Calu3 (cell line): Measurements from ENCODE around the gene MACROD2. TPM values are rescaled to one million over a fixed set of nuclear protein-coding genes. Genes with fewer than 3 reads are reported as not detected.

Experiments
- BruUV-seq: library from RNA; stranded (reverse); fragments of 400-500 nt; replicated peaks from 2 replicates; lab custom pipeline; 2021; lab: Mats Ljungman, UMichigan
- CTCF ChIA-PET: fragments of 300-600 bp; sonication (Branson Sonifier 250); formaldehyde crosslinking; loops from one replicate; lab custom pipeline; 2022; ENCODE audit warnings: antibody characterized with exemption; lab: Charles Lee
- DNase-seq: peaks from one replicate; pipeline ENCODE4 v3.0.0; 2022
- H3K27ac Mint-ChIP-seq: one replicate; pipeline ENCODE4 v1.8.0; 2022; ENCODE audit warnings: mixed read lengths; ENCODE audit not compliant: unreplicated experiment
- H3K27me3 Mint-ChIP-seq: one replicate; pipeline ENCODE4 v1.8.0; 2022; ENCODE audit warnings: mixed read lengths; ENCODE audit not compliant: unreplicated experiment
- H3K36me3 Mint-ChIP-seq: one replicate; pipeline ENCODE4 v1.8.0; 2022; ENCODE audit warnings: mild to moderate bottlenecking, moderate library complexity, mixed read lengths; ENCODE audit not compliant: insufficient read depth, unreplicated experiment
- H3K4me1 Mint-ChIP-seq: one replicate; pipeline ENCODE4 v1.8.0; 2022; ENCODE audit warnings: mild to moderate bottlenecking, low read depth, mixed read lengths; ENCODE audit not compliant: unreplicated experiment
- H3K4me3 Mint-ChIP-seq: one replicate; pipeline ENCODE4 v1.8.0; 2022; ENCODE audit warnings: mild to moderate bottlenecking, low read depth, moderate library complexity, mixed read lengths; ENCODE audit not compliant: unreplicated experiment
- H3K9me3 Mint-ChIP-seq: one replicate; pipeline ENCODE4 v1.8.0; 2022; ENCODE audit warnings: low read depth, mixed read lengths; ENCODE audit not compliant: unreplicated experiment
- CTCF ChIP-seq: fragments of 200-600 bp; IDR thresholded peaks from one replicate; pipeline ENCODE4 v1.8.0; 2022; ENCODE audit warnings: antibody characterized with exemption; ENCODE audit not compliant: unreplicated experiment
- intact Hi-C: fragments of 100-400 bp; cut with micrococcal nuclease; formaldehyde crosslinking; loops from one replicate; pipeline ENCODE4 v1.10.0; 2022; ENCODE audit not compliant: unreplicated experiment
- total RNA-seq: library from RNA; stranded (reverse); gene quantifications from 2 replicates; pipeline ENCODE4 v1.2.3, GENCODE V29; 2022

The MACROD2 gene
- total RNA-seq, 1 experiment from 2014 or later, result 29.4 TPM

GRCh38 chr20:14481863-14482262 lies 486.5 kb downstream of the MACROD2 start:
- H3K9me3 Mint-ChIP-seq, result peaks cover 2% of the 10 kb centered on the region
- intact Hi-C loops, result no loop called here
- no peak for DNase-seq
- H3K36me3 Mint-ChIP-seq, result no peaks in the 10 kb centered on the region
- no peaks in the 10 kb centered on the region for H3K4me1 Mint-ChIP-seq
- H3K4me3 Mint-ChIP-seq, result no peak overlapping the region
- CTCF ChIA-PET, result no interaction called here
- TF ChIP-seq CTCF, result no peak
- BruUV-seq, result no TSS peak
- H3K27ac Mint-ChIP-seq, result no peak overlapping the region
- H3K27me3 Mint-ChIP-seq, result no peaks in the 10 kb centered on the region

GRCh38 chr20:14488212-14488611 lies 492.9 kb downstream of the MACROD2 start:
- intact Hi-C loops, result no loop called here
- Mint-ChIP-seq H3K4me3 (no peak overlapping the region), H3K36me3 (no peaks in the 10 kb centered on the region), H3K27ac (no peak overlapping the region), H3K4me1 (peaks cover 18% of the 10 kb centered on the region), H3K27me3 (no peaks in the 10 kb centered on the region), H3K9me3 (peaks cover 2% of the 10 kb centered on the region)
- DNase-seq, result no peak
- TF ChIP-seq CTCF, result no peak
- CTCF ChIA-PET, result no interaction called here
- no TSS peak for BruUV-seq

- no TSS peak for BruUV-seq
- intact Hi-C loops, result no loop called here
- TF ChIP-seq CTCF, result no peak
- CTCF ChIA-PET, result no interaction called here
- H3K4me3 Mint-ChIP-seq, result no peak overlapping the region
- no peaks in the 10 kb centered on the region for H3K36me3 Mint-ChIP-seq
- peaks cover 18% of the 10 kb centered on the region for H3K4me1 Mint-ChIP-seq
- H3K27me3 Mint-ChIP-seq, result no peaks in the 10 kb centered on the region
- peaks cover 2% of the 10 kb centered on the region for H3K9me3 Mint-ChIP-seq
- DNase-seq, result no peak
- no peak overlapping the region for H3K27ac Mint-ChIP-seq
These were observed 493.6 kb downstream of the MACROD2 start for GRCh38 chr20:14488756-14489479.

GRCh38 chr20:14489544-14489943 lies 494.2 kb downstream of the MACROD2 start:
- H3K27ac Mint-ChIP-seq, result no peak overlapping the region
- CTCF ChIA-PET, result no interaction called here
- H3K4me3 Mint-ChIP-seq, result no peak overlapping the region
- H3K36me3 Mint-ChIP-seq, result no peaks in the 10 kb centered on the region
- no peaks in the 10 kb centered on the region for H3K27me3 Mint-ChIP-seq
- DNase-seq, result no peak
- H3K9me3 Mint-ChIP-seq, result peaks cover 2% of the 10 kb centered on the region
- intact Hi-C loops, result no loop called here
- BruUV-seq, result no TSS peak
- H3K4me1 Mint-ChIP-seq, result peaks cover 18% of the 10 kb centered on the region
- no peak for TF ChIP-seq CTCF
